Activated naive CD4-positive, alpha-beta T cell treated with anti-CD3 and anti-CD28 coated beads for 36 hours (primary cell): ENCODE results near the gene MFAP3. TPM values are rescaled to one million over a fixed set of nuclear protein-coding genes. Genes with fewer than 3 reads are reported as not detected.

ENCODE experiments used
- CTCF ChIA-PET: fragments of 350-600 bp; sonication (Branson Sonifier 250); formaldehyde crosslinking; loops from one replicate; lab custom pipeline; 2021; ENCODE audit warnings: antibody characterized with exemption; lab: Charles Lee
- DNase-seq: peaks from one replicate; pipeline ENCODE4 v3.0.0-alpha.2; 2020
- H3K27ac Mint-ChIP-seq: one replicate; pipeline ENCODE4 v1.8.0; 2021; ENCODE audit warnings: mild to moderate bottlenecking, mixed read lengths
- H3K27me3 Mint-ChIP-seq: one replicate; pipeline ENCODE4 v1.8.0; 2021; ENCODE audit warnings: low read depth, mixed read lengths
- H3K36me3 Mint-ChIP-seq: one replicate; pipeline ENCODE4 v1.8.0; 2021; ENCODE audit warnings: low read depth, mixed read lengths
- H3K4me1 Mint-ChIP-seq: one replicate; pipeline ENCODE4 v1.8.0; 2021; ENCODE audit warnings: low read depth, mixed read lengths
- H3K4me3 Mint-ChIP-seq: one replicate; pipeline ENCODE4 v1.8.0; 2021; ENCODE audit warnings: mild to moderate bottlenecking, moderate library complexity, mixed read lengths
- H3K9me3 Mint-ChIP-seq: one replicate; pipeline ENCODE4 v1.8.0; 2021; ENCODE audit warnings: mixed read lengths
- intact Hi-C: fragments of 100-400 bp; cut with micrococcal nuclease; formaldehyde crosslinking; loops from one replicate; pipeline ENCODE4 v1.15.1; 2023
- total RNA-seq, 2 experiments: library from RNA; stranded (reverse); gene quantifications; one replicate each; pipeline ENCODE4 v1.2.3, GENCODE V29; 2021

Gene MFAP3
- total RNA-seq, 2 experiments from 2014 or later: 7.9 to 8.4 TPM

DNA sequence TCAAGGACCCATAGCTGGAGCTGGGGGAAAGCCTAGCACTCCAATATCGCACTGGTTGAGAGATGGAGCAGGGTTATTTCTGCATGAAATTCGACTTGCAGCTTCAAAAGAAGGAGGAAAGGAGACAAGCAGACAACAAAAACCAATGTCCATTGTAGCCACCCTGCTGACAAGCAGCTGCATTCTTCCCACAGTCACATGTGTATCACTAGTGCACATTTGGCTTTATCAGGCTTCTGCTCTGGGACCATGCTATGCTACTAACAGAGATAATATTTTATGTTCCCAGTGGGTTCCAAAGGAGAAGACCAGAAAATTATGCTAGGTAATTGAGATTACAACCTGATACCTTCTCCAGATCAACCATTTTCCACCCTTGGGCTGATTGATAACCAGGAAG lies 59.7 kb downstream of the MFAP3 start:
- Mint-ChIP-seq H3K4me1 (no peaks in the 10 kb centered on the region), H3K36me3 (no peaks in the 10 kb centered on the region), H3K4me3 (no peak overlapping the region), H3K27ac (no peak overlapping the region), H3K9me3 (no peaks in the 10 kb centered on the region), H3K27me3 (peaks cover 6% of the 10 kb centered on the region)
- CTCF ChIA-PET: interaction anchor here (1.0 kb wide), 1 partner anchor 26 kb away, joined by 3 read pairs; no protein-coding TSS in a partner anchor
- DNase-seq: no peak
- intact Hi-C loops: no loop called here

GRCh38 chr5:154101184-154101583 lies 62.4 kb downstream of the MFAP3 start:
- H3K4me3 Mint-ChIP-seq: no peak overlapping the region
- no peaks in the 10 kb centered on the region for H3K36me3 Mint-ChIP-seq
- H3K4me1 Mint-ChIP-seq: no peaks in the 10 kb centered on the region
- no peaks in the 10 kb centered on the region for H3K9me3 Mint-ChIP-seq
- DNase-seq: no peak
- H3K27ac Mint-ChIP-seq: no peak overlapping the region
- CTCF ChIA-PET: no interaction called here
- intact Hi-C loops: no loop called here
- H3K27me3 Mint-ChIP-seq: no peaks in the 10 kb centered on the region

DNA sequence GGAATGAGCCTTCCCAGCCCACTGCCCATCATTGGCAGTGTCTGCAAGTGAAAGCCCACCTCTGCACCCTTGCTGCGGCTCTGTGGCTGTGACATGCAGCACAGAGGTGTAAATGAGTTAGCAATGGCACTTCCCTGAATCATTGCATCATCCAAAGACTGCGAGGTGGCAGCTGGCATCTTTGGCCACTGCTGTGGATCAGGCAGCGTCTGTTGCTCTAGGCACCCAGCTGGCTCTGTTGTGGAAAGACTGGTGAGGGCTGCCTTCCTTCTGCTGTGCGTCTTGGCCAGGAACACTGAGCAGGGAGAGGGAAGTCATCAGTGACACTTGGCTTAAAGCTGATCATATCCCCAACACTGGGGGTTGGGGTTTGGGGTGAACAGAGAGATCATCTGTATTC lies 64.5 kb downstream of the MFAP3 start:
- no peak overlapping the region for H3K27ac Mint-ChIP-seq
- no peak overlapping the region for H3K4me3 Mint-ChIP-seq
- CTCF ChIA-PET: no interaction called here
- no peaks in the 10 kb centered on the region for H3K9me3 Mint-ChIP-seq
- H3K27me3 Mint-ChIP-seq: no peaks in the 10 kb centered on the region
- H3K4me1 Mint-ChIP-seq: no peaks in the 10 kb centered on the region
- H3K36me3 Mint-ChIP-seq: no peaks in the 10 kb centered on the region
- intact Hi-C loops: no loop called here
- no peak for DNase-seq

Other genes starting within 250 kb of the MFAP3 start
- gene FAM114A2, start 57 bp upstream of the MFAP3 start, total RNA-seq: 10 to 100 TPM; 25.0 to 25.9 TPM
- 10 to 100 TPM; 41.2 to 42.8 TPM for gene GALNT10, start 151.8 kb downstream of the MFAP3 start, total RNA-seq